Motor neuron (in vitro differentiated cells): ENCODE measurements around the gene FOXL2NB. TPM values are rescaled to one million over a fixed set of nuclear protein-coding genes. Genes with fewer than 3 reads are reported as not detected.

Source experiments
- ATAC-seq, 8 experiments: fragments of 200-7000 bp; cut with Tn5 transposase; replicated peaks in 6 of 8; 2 replicates each; pipeline ENCODE4 v1.8.0; 2021; ENCODE audit warnings: mild to moderate bottlenecking in 8 of 8, moderate library complexity in 8 of 8
- H3K27ac ChIP-seq, 2 donors: fragments of 250-450 bp; sonication (Bioruptor Pico); 2 replicates each; pipeline ENCODE4 v1.9.0; 2021; ENCODE audit warnings: antibody characterized with exemption in 2 of 2, mild to moderate bottlenecking in 2 of 2, moderate library complexity in 1 of 2
- H3K4me1 ChIP-seq, 2 donors: fragments of 250-450 bp; sonication (Bioruptor Pico); replicated peaks in 1 of 2; 2 replicates each; pipeline ENCODE4 v1.6.1; 2021; ENCODE audit warnings: antibody characterized with exemption in 2 of 2, mild to moderate bottlenecking in 2 of 2, moderate library complexity in 1 of 2
- H3K4me3 ChIP-seq, 5 donors: fragments of 250-450 bp; sonication (Bioruptor Pico); 2 replicates each; pipeline ENCODE4 v1.9.0; 2021; ENCODE audit warnings: antibody characterized with exemption in 5 of 5, mild to moderate bottlenecking in 5 of 5, moderate library complexity in 4 of 5
- WGBS, 10 experiments: fragments of 450-650 bp; shearing (Covaris generic); methylation state at CpG; one replicate each; pipeline ENCODE4 v1.0.0; 2022; 5-methylcytosine and 5-hydroxymethylcytosine counted together
- in situ Hi-C, 9 experiments: fragments of 400-800 bp; cut with MboI; loops; one replicate each; pipeline ENCODE4 v1.15.0; 2021; ENCODE audit warnings: low sequenced_read_pairs in 9 of 9, low pct_unique_long_range_greater_than_20kb in 2 of 9; ENCODE audit not compliant: unreplicated experiment in 9 of 9
- total RNA-seq, 8 experiments: library from RNA; unstranded; fragments of 300-600 nt; gene quantifications; 2 replicates each; pipeline versions ENCODE4 v1.2.3 to v1.2.4, GENCODE V29; 2022

FOXL2NB gene
- total RNA-seq, 8 experiments from 2014 or later = 0.05 to 10.7 (median 0.27) TPM

GRCh38 chr3:138950006-138950644 lies 3.1 kb downstream of the FOXL2NB start:
- H3K27ac ChIP-seq = no peak overlapping the region
- H3K4me3 ChIP-seq = peak overlapping the region; percentile 11 to 30 (median 26)
- 0 to 20% (median 13%) methylated on average over 1 to 10 of the region's 53 CpGs; no CpG with 5 or more reads in 5 of the 10 experiments for WGBS, 10 experiments
- in situ Hi-C loops = no loop called here
- ATAC-seq = peak in 7 of 8 experiments; percentile 1 to 71 (median 66)
- peaks cover 0 to 2% of the 10 kb centered on the region in 2 donors for H3K4me1 ChIP-seq

- ATAC-seq = no peak
- Histone ChIP-seq H3K4me3 (no peak overlapping the region), H3K4me1 (peaks cover 0 to 2% of the 10 kb centered on the region in 2 donors), H3K27ac (no peak overlapping the region)
- 71 to 100% (median 82%) methylated on average over 1 to 8 of the region's 8 CpGs; no CpG with 5 or more reads in 2 of the 10 experiments for WGBS, 10 experiments
- in situ Hi-C loops = no loop called here
Measured at GRCh38 chr3:138950701-138951100, 3.7 kb downstream of the FOXL2NB start.

- no peak overlapping the region for H3K27ac ChIP-seq
- ATAC-seq = no peak
- WGBS, 10 experiments = 22 to 90% (median 82%) methylated on average over 3 to 21 of the region's 36 CpGs; no CpG with 5 or more reads in 6 of the 10 experiments
- no peak overlapping the region for H3K4me3 ChIP-seq
- in situ Hi-C loops = no loop called here
- H3K4me1 ChIP-seq = no peaks in the 10 kb centered on the region
Measured at GRCh38 chr3:138960417-138960852, 13.4 kb downstream of the FOXL2NB start.

GRCh38 chr3:138962854-138963560 lies 16.0 kb downstream of the FOXL2NB start:
- in situ Hi-C loops = no loop called here
- H3K4me3 ChIP-seq = no peak overlapping the region
- 63 to 80% (median 75%) methylated on average over 1 to 7 of the region's 8 CpGs; no CpG with 5 or more reads in 4 of the 10 experiments for WGBS, 10 experiments
- no peak overlapping the region for H3K27ac ChIP-seq
- ATAC-seq = peak in 3 of 8 experiments; percentile 65 to 80 (median 76)
- no peaks in the 10 kb centered on the region for H3K4me1 ChIP-seq

- H3K27ac ChIP-seq = no peak overlapping the region
- H3K4me1 ChIP-seq = no peaks in the 10 kb centered on the region
- in situ Hi-C loops = no loop called here
- no peak for ATAC-seq
- H3K4me3 ChIP-seq = no peak overlapping the region
- WGBS, 10 experiments = 25 to 100% (median 68%) methylated on average over 1 to 2 of the region's 2 CpGs; no CpG with 5 or more reads in 2 of the 10 experiments
Measured at GRCh38 chr3:138964264-138964663, 17.2 kb downstream of the FOXL2NB start.

- Histone ChIP-seq H3K4me1 (no peaks in the 10 kb centered on the region), H3K4me3 (no peak overlapping the region), H3K27ac (no peak overlapping the region)
- ATAC-seq = no peak
- in situ Hi-C loops = no loop called here
Measured at GRCh38 chr3:138964923-138965322, 17.9 kb downstream of the FOXL2NB start.

GRCh38 chr3:138971766-138972320 lies 24.8 kb downstream of the FOXL2NB start:
- 71 to 100% methylated on average over 1 of the region's 6 CpGs; no CpG with 5 or more reads in 8 of the 10 experiments for WGBS, 10 experiments
- H3K4me3 ChIP-seq = no peak overlapping the region
- no peak overlapping the region for H3K27ac ChIP-seq
- ATAC-seq = no peak
- H3K4me1 ChIP-seq = no peaks in the 10 kb centered on the region
- in situ Hi-C loops = no loop called here

- in situ Hi-C loops = no loop called here
- no peaks in the 10 kb centered on the region for H3K4me1 ChIP-seq
- no peak overlapping the region for H3K27ac ChIP-seq
- 43 to 100% (median 75%) methylated on average over 1 to 3 of the region's 5 CpGs; no CpG with 5 or more reads in 6 of the 10 experiments for WGBS, 10 experiments
- no peak for ATAC-seq
- H3K4me3 ChIP-seq = no peak overlapping the region
Measured at GRCh38 chr3:138972941-138973340, 25.9 kb downstream of the FOXL2NB start.

- Histone ChIP-seq H3K4me3 (no peak overlapping the region), H3K4me1 (no peaks in the 10 kb centered on the region), H3K27ac (no peak overlapping the region)
- in situ Hi-C loops = no loop called here
- whole genome bisulfite sequencing, 10 experiments = 75 to 100% (median 89%) methylated on average over 3 to 5 of the region's 5 CpGs; no CpG with 5 or more reads in 6 of the 10 experiments
- ATAC-seq = no peak
Measured at GRCh38 chr3:138974462-138974861, 27.4 kb downstream of the FOXL2NB start.

- Histone ChIP-seq H3K4me3 (no peak overlapping the region), H3K4me1 (no peaks in the 10 kb centered on the region), H3K27ac (no peak overlapping the region)
- ATAC-seq = no peak
- WGBS, 10 experiments = 80 to 100% (median 96%) methylated on average over 1 to 5 of the region's 8 CpGs; no CpG with 5 or more reads in 4 of the 10 experiments
- in situ Hi-C loops = no loop called here
Measured at GRCh38 chr3:138975351-138975750, 28.3 kb downstream of the FOXL2NB start.

GRCh38 chr3:138976047-138976446 lies 29.0 kb downstream of the FOXL2NB start:
- Histone ChIP-seq H3K4me1 (no peaks in the 10 kb centered on the region), H3K4me3 (no peak overlapping the region), H3K27ac (no peak overlapping the region)
- ATAC-seq = no peak
- in situ Hi-C loops = no loop called here

- in situ Hi-C loops = loop anchor here in 1 of 9 experiments (10.0 kb wide), 1 partner anchor 50 kb away; no protein-coding TSS in a partner anchor
- 0 to 67% (median 50%) methylated on average over 1 to 3 of the region's 3 CpGs; no CpG with 5 or more reads in 6 of the 10 experiments for WGBS, 10 experiments
Measured at GRCh38 chr3:138984816-138985215, 37.8 kb downstream of the FOXL2NB start.

GRCh38 chr3:138985932-138986331 lies 38.9 kb downstream of the FOXL2NB start:
- peak in 3 of 8 experiments; percentile 24 to 57 (median 41) for ATAC-seq
- in situ Hi-C loops = loop anchor here in 1 of 9 experiments (10.0 kb wide), 1 partner anchor 51 kb away; no protein-coding TSS in a partner anchor
- Histone ChIP-seq H3K4me1 (peaks cover 2 to 8% of the 10 kb centered on the region in 2 donors), H3K4me3 (no peak overlapping the region), H3K27ac (no peak overlapping the region)
- WGBS, 10 experiments = 0 to 17% (median 6%) methylated on average over 1 to 3 of the region's 4 CpGs; no CpG with 5 or more reads in 1 of the 10 experiments

More at GRCh38 chr3:138984816-138985215, 37.8 kb downstream of the FOXL2NB start:
- no peak overlapping the region for H3K4me3 ChIP-seq
- ATAC-seq = no peak
- peaks cover 2 to 8% of the 10 kb centered on the region in 2 donors for H3K4me1 ChIP-seq
- no peak overlapping the region for H3K27ac ChIP-seq
